PFSK-1 (cell line): Measurements from ENCODE around the gene COL4A2.

Experiments used
- FOXP2 ChIP-seq: optimal IDR thresholded peaks from 2 replicates; pipeline ENCODE3; 2011; ENCODE audit warnings: borderline replicate concordance, control low read depth, inconsistent platforms; ENCODE audit not compliant: insufficient read depth; ENCODE audit errors: extremely low read length, extremely low read depth
- POLR2AphosphoS5 ChIP-seq: IDR thresholded peaks from 2 replicates; pipeline ENCODE4 v1.6.1; 2012; ENCODE audit warnings: low read depth, mild to moderate bottlenecking, control low read depth, low read length, moderate library complexity
- SIN3A ChIP-seq: IDR thresholded peaks from 2 replicates; pipeline ENCODE4 v1.6.1; 2012; ENCODE audit warnings: mild to moderate bottlenecking, low read length, moderate library complexity, borderline replicate concordance; ENCODE audit not compliant: insufficient read depth
- TAF1 ChIP-seq: IDR thresholded peaks from 2 replicates; pipeline ENCODE4 v1.6.1; 2012; ENCODE audit warnings: low read length, control low read depth, borderline replicate concordance; ENCODE audit not compliant: insufficient read depth
- TF ChIP-seq, protein P1 (sequence below), 2 experiments: IDR thresholded peaks; 2 replicates each; pipeline versions ENCODE4 v1.6.1 to v1.8.0; 2011 to 2012; ENCODE audit warnings: low read depth in 2 of 2, low read length in 2 of 2, control low read depth in 1 of 2, inconsistent platforms in 1 of 2, mild to moderate bottlenecking in 1 of 2, moderate library complexity in 1 of 2; ENCODE audit not compliant: insufficient read depth in 1 of 2

COL4A2 gene

DNA sequence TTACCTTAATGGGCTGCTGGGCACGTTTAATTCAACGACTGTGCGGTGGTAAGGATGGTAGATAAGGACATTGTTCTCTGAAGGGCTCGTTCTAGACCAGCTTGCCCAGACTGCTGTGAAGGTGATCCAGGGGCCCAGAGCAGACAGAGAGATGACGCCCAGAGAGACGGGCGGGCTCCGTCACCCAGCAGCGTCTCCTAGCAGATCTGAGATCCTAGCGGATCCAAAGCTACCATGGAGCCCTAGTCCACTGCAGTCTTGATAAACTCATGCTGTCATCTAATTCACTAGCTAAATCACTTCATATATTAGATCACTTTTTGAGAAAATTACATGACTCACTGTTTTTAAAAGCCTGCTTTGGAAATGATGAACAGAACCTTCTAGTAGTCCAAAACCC, 21.5 kb downstream of the COL4A2 start:
- no peak for TF ChIP-seq FOXP2
- no peak for TF ChIP-seq TAF1
- no peak for TF ChIP-seq SIN3A
- TF ChIP-seq, protein P1, sequence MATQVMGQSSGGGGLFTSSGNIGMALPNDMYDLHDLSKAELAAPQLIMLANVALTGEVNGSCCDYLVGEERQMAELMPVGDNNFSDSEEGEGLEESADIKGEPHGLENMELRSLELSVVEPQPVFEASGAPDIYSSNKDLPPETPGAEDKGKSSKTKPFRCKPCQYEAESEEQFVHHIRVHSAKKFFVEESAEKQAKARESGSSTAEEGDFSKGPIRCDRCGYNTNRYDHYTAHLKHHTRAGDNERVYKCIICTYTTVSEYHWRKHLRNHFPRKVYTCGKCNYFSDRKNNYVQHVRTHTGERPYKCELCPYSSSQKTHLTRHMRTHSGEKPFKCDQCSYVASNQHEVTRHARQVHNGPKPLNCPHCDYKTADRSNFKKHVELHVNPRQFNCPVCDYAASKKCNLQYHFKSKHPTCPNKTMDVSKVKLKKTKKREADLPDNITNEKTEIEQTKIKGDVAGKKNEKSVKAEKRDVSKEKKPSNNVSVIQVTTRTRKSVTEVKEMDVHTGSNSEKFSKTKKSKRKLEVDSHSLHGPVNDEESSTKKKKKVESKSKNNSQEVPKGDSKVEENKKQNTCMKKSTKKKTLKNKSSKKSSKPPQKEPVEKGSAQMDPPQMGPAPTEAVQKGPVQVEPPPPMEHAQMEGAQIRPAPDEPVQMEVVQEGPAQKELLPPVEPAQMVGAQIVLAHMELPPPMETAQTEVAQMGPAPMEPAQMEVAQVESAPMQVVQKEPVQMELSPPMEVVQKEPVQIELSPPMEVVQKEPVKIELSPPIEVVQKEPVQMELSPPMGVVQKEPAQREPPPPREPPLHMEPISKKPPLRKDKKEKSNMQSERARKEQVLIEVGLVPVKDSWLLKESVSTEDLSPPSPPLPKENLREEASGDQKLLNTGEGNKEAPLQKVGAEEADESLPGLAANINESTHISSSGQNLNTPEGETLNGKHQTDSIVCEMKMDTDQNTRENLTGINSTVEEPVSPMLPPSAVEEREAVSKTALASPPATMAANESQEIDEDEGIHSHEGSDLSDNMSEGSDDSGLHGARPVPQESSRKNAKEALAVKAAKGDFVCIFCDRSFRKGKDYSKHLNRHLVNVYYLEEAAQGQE (IDR thresholded peaks at IDR 0.05; ENCODE audit: insufficient read depth in 1 of 2, low read depth in 2 of 2, low read length in 2 of 2) = no peak
- TF ChIP-seq POLR2AphosphoS5 = no peak

DNA sequence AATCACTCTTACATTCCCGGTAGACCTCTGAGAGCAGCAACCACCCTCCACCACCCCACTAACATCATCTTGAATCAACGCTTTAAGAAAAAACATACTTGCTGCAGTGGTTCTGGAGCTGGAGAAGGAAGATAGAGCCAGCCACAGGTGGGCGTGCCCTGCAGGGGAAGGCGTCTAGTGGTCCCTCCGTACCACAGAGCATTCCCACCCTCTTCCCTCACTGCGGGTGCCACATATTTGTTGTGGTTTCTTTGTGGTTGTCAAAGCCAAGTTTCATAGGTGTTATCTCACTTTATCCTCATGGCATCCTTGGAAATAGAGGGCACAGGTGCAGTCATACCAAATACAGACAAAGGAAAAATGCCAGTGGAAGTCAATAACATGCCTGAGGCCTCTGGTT, 22.2 kb downstream of the COL4A2 start:
- no peak for TF ChIP-seq POLR2AphosphoS5
- no peak for TF ChIP-seq SIN3A
- TF ChIP-seq TAF1 = no peak
- TF ChIP-seq, protein P1 (IDR thresholded peaks at IDR 0.05; ENCODE audit: insufficient read depth in 1 of 2, low read depth in 2 of 2, low read length in 2 of 2) = no peak
- TF ChIP-seq FOXP2 = no peak

DNA sequence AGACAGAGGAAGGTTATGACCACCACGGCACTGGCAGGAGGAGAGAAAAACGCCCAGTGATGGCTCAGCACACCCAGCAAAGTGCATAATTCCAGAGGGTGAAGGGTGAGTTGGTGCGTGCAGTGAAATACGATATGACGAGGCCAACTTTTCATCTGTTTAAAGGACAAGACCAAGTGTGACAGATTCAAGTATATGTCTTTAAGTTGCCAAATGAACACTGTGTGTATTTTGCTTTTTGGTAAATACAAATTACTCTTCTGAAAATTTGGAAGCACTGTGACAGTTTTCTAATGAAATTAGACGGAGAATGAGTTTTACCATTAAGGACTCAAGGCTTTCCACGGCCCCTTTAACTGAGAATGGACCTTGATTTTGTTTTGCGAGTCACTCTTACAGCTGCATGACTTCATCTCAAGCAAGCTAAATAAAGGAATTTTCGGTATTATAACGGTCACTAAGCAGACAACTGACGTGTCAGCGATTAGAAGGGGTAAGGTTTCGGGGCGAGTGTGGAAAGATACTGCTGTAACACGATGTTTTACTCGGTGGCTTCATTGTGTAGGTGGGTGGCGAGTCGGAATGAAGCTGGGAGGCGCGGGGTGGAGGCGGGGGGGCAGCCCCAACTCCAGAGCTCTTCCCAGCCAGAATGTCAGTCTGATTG, 22.8 kb downstream of the COL4A2 start:
- no peak for TF ChIP-seq SIN3A
- TF ChIP-seq POLR2AphosphoS5 = no peak
- TF ChIP-seq TAF1 = no peak
- no peak for TF ChIP-seq FOXP2
- TF ChIP-seq, protein P1 (IDR thresholded peaks at IDR 0.05; ENCODE audit: insufficient read depth in 1 of 2, low read depth in 2 of 2, low read length in 2 of 2) = no peak

DNA sequence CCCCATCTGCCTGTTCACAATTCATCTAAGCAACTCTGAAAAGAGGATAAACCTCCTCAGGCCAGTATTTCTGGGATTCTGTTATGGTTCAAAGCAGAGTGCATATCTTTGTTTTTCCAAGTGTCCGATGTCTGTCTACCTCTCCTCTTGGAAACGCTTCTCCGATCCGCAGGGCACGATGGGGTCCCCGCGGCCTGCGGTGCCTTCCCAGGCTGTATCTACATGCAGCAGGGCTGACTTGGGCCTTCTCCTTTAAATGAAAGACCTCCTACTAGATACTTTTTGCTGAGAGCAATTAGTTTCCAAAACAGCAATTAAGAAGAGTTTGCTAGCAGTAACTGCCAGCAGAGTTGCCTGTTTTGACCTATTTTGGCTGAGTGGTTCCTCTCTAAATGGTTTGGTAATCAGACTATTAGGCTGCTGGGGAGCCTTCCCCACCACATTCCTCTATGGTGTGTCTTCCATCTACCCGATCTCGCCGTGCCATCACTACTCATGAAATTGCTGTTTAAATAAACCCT, 23.5 kb downstream of the COL4A2 start:
- TF ChIP-seq FOXP2 = no peak
- TF ChIP-seq, protein P1 (IDR thresholded peaks at IDR 0.05; ENCODE audit: insufficient read depth in 1 of 2, low read depth in 2 of 2, low read length in 2 of 2) = no peak
- no peak for TF ChIP-seq SIN3A
- no peak for TF ChIP-seq POLR2AphosphoS5
- TF ChIP-seq TAF1 = no peak
